ENCODE measurements around the gene CFAP97.

Gene CFAP97

DNA sequence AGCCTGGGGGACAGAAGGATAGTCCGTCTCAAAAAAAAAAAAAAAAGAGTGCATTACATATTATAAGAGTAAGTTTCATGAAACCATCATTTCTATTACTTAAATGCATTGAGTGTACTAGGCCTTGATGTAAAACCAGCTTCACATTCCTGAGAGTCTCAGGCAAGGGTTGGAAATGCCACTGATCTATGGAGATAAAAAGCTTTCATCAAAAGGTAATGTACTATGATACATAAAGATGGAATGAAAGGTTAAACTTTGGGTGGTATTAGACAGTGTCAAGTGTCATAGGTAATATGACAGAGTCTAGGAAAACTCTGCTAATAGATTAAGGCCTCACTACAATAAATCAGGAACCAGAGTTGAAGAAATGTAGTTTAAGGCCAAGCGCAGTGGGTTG lies 7.4 kb downstream of the CFAP97 start:
- DNase-seq: no peak

DNA sequence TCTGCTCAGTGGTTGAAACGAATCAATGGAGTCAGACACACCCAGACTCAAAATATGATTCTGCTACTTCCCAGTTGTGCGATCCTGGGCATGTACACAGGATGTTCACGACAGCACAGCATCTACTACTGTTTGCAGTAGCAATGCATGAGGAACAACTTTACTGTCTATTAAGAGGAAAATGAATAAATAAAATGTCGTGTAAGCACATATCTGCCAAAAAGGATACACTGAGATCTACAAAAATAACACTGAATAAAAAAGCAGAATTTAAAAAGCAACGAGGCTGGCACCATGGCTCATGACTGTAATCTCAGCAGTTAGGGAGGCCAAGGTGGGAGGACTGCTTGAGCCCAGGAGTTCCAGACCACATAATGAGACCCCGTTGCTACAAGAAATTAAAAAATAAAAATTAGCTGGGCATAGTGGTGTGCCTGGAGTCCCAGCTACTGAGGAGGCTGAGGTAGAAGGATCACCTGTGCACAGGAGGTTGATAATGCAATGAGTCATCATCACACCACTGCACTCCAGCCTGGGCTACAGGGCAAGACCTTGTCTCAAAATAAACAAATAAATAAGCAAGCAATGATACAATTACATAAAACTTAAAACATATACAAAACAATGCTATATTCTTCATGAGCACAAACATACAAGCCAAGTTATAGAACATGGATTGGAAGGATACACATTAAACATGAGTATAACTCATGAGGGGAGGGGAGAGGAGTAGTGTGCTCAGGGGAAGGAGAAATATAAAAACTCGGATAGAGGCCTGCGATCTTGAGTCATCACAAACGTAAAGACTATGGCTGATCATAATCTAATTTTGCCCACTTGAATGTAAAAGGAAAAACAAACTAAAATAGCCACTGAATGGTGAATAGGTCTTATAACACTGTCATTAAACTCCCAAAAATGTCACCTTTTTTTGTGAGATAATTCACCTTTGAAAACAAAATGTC lies 8.6 kb downstream of the CFAP97 start:
- DNase-seq: no peak

DNA sequence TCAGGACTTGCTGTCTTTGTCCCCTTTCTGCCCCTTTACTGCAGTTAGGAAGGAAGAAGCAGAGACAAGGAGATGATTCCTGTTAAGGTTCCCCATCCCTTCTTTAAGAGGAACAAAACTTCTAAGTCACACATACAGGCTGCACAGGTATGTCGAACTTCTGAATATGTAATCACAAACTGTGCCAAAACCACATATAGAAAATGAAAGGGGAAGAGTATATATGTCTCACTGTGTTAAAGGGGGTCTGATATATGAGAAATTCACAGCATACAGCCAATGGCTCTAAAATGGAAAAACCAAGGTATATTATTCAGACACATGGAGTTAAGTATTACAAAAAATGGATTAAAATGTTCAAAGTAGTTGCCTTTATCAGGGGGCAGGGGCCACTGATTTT lies 11.7 kb downstream of the CFAP97 start:
- no peak for DNase-seq

DNA sequence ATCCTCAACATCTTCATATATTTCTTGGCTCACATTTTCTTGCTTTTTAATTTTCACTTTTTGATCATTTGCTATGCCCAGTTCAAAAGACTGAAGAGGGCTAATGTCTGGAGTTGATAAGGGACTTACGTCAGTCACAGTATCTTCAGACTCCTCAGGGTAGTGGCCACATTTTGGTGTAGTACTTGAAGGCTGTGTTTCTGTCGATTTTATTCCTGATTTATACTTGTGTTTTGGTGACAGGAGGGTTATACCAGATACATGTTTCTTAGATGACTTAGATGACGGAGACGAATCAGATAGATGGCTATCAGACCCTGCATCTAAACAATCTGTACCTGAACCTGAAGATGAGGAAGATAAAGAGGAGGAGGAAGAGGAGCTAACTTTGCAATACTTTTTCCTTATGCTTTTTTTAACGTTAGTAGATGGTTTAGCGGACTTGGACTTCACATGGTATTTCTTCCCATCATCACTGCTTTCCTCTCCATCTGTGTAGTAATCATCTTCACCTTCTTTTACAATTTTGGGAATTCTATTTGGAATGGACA lies 13.4 kb downstream of the CFAP97 start:
- no peak for DNase-seq

DNA sequence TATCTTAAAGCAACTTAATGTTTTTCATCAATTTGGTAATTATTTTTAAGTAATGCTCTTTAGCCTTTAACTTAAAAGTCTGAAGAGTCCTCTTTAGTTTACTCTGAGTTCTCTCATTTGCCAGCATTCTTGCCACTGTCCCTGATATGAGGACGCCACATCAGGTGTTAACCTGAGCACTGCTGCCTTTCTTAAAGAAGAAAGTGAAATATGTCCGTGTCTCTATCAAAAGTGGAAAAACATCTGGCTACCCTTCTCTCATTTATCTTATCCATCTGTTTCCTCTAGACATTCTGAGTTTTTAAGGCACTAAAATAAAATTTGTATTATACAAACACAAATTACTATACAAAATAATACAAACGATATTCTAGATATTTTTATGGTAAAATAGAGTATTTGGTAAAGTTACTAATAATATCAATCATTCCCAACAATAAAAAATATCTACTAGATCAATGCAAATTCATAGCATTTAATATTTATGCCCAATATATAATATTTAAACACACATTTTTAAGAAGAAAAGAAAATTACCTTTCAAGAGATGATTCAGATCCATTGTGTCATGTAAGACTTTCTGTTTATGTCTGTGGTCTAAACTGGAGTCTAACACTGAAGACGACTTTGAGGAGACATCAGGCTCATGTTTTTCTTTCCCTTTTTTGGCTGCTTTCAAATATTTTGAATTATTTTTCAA lies 14.0 kb downstream of the CFAP97 start:
- DNase-seq: no peak

DNA sequence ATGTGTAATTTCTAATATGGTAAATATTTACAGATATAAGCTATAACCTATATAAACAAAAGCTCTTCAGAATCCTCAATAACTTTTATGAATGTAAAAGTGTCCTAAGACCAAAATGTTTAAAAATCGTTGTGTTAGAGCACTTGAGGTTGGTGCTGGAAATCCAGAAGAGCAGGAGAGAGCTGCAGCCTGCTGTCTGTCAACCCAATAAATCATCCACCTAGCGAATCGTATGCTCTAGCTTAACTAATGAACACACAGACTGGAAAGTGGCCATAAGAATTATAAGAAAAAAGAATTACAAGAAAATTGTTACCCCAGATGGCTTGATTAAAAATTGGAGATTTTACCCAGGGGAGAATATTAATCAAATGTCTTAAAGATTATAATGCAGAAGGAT lies 17.0 kb downstream of the CFAP97 start:
- no peak for DNase-seq

DNA sequence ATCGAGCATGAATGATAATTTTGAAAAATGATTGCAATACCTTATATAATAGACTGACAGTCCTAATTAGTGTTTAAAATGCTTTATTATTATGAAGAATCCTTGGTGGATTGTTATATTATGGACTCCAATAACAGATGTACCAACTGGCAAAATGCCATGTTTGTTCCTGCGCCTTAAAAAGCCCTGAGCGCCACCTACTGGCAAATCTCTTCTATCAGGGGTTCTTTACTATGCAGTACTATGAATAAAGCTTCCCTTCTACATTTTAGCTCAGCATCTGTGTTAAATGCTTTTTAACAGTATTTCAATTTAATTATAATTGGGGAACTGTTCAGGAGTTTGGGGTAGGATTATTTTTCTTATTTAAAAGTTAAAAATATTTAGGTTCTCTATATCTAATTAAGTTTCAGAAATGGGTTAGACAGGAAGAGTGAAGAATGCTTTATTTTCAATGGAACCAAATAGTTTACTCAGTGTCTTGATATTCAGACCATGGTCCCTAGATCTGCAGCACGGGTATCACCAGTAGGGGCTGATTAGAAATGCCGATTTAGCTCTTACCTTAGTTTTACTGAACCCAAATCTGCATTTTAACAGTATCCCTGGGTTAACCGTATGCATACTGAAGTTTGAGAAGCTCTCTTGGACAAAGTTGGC lies 20.0 kb downstream of the CFAP97 start:
- DNase-seq: peak; percentile 42

DNA sequence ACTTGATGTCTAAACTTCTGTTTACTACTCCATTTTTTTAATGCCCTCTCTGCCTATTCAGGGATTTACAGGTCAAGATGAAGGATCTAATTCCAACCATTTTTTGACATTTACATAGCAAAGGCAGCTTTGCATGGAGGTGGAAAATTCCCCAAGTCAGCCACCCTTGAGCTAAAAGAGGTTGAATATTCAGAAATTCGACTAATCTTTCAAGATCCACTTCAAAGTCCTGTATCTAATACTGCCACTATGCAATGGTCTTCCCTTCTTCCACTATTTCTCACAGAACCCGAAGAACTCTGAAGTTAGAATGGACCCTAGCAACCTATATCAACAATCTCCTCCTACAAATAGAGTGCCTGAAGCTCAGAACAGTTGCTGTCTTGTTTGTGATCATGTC lies 21.6 kb downstream of the CFAP97 start:
- no peak for DNase-seq

DNA sequence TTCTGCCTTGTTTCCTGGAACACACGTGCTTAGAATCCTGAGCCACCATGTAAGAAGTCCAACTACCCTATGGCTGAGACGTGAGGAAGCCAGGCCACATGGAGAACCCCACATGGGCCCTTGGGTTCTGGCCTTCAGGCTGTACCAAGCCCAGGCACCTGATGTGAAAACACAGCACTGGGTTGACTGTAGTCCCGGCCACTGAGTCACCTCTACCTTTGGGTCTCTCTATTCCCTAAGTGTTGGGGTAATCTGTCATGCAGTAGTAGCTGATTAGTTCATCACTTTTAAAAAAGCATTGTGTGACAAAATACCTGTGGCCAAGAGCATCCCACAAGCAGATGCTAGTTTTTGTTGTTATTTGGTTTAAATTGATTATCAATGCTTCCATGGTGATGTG lies 24.3 kb downstream of the CFAP97 start:
- DNase-seq: no peak

DNA sequence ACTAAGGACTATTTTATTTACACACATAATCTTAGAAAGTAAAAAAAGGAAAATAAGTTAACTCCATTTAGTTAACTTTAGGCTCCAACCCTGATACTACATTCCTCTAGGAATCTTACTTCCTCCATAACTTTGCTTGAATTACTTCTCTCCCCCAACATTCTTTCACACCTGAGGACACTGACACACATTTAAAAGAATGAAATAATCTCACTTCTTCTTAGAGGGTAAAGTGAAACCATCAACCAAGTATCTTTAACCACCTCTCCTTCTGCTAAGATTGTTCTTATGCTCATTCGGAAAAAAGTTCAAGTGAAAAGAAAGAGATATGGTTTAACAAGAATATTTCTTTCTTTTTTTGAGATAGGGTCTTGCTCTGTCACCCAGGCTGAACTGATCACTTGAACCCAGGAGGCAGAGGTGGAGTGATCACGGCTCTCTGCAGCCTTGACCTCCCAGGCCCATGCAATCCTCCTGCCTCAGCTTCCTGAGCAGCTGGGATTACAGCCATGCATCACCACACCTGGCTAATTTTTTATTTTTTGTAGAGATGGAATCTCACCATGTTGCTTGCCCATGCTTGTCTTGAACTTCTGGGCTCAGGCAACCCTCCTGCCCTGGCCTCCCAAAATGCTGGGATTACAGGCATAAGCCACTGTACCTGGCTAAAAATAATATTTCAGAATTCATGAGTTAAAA lies 32.3 kb downstream of the CFAP97 start:
- no peak for DNase-seq

DNA sequence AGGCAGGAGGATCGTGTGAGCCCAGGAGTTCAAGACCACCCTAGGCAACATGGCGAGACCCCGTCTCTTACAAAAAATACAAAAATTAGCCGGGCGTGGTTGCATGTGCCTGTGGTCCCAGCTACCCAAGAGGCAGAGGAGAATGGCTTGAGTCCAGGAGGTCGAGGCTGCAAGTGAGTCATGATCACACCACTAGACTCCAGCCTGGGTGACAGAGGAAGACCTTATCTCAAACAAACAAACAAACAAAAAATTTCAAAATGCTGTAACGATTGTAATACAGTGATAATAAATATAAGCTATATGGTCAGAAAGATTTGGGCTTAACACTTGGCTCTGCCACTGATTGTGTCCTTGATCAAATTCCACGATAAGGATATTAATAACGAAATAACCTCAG lies 36.6 kb downstream of the CFAP97 start:
- DNase-seq: no peak

DNA sequence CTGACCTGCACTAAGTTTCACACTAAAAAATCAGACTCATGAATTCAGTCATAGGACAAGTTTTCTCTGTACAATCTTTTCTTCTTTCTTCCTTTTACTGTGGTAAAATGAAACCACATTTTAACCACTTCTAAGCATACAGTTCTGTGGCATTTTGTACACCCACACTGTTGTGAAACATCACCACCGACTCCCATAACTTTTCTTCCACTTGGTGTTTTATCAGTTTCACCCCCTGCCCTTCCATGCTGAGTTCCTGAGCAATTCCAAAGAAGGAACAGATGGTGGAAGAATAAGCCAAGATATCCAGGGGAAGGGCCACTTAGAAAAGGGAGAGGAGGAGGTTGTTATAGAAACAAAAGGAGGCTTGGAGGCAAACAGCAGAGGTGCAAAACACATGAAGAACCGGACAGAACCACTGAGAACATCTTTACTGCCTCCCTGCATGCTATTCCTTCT lies 38.2 kb downstream of the CFAP97 start:
- DNase-seq: no peak

DNA sequence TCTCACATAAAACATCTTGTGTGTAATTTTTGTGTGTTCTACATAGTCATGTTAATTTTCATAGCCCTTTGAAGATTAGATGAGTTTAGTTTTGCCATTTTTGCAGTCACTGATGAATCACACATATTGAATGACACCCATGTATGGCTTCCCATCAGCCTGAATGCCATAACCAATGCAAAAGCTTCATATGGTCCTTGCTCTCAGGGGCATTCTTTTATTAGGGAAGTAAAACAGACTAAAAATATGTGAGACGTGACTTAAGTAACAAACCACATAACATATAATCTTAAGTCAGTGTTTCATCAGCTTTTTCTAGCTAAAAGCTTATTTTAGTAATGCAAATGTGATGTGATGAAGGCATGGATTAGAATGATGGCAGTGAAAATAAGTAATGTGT lies 52.5 kb downstream of the CFAP97 start:
- no peak for DNase-seq

DNA sequence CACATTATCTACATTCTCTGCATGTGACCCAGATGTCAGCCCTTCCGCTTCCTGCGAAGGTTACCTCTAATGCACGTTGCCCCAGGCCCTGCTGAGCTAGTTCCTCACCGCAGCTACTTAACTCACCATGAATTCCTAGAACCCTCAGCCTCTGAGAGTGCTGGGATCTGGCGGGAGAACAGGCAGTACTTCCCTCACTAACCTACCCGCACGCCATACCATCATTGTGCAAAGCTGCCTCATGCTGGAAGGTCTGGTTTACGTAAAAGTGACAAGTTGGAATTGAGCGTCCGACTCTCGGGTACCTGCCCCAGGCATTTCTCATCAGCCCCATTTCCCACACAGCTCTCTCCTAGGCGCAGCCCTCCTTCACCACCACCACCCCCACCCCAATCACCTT lies 54.4 kb downstream of the CFAP97 start:
- no peak for DNase-seq

DNA sequence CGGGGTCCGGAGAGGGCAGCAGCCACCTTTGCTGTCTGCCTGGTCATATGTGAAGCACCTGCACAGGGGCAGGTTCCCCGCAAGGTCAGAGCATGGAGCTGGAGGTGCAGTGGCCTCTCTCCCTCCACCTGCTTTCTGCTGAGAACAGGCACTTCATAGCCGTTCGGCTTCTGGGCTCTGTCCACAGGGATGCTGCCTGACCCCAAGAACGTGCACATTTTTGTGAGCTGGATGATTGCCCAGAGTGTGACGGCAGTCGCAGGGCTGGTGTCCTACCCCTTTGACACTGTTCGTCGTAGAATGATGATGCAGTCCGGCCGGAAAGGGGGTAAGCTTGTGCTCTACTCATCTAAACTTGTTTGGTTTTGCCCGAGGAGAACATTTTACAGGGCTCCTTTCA lies 58.2 kb downstream of the CFAP97 start:
- DNase-seq: no peak

DNA sequence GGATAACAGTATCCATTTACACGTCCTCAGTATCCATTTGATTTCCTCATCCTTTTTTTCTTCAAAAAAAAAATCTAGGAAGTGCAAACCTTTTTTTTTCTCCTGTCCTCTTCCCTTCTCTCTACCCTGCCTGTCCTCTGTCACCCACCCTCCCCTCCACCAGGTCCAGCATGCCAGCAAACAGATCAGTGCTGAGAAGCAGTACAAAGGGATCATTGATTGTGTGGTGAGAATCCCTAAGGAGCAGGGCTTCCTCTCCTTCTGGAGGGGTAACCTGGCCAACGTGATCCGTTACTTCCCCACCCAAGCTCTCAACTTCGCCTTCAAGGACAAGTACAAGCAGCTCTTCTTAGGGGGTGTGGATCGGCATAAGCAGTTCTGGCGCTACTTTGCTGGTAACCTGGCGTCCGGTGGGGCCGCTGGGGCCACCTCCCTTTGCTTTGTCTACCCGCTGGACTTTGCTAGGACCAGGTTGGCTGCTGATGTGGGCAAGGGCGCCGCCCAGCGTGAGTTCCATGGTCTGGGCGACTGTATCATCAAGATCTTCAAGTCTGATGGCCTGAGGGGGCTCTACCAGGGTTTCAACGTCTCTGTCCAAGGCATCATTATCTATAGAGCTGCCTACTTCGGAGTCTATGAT lies 59.1 kb downstream of the CFAP97 start:
- no peak for DNase-seq

DNA sequence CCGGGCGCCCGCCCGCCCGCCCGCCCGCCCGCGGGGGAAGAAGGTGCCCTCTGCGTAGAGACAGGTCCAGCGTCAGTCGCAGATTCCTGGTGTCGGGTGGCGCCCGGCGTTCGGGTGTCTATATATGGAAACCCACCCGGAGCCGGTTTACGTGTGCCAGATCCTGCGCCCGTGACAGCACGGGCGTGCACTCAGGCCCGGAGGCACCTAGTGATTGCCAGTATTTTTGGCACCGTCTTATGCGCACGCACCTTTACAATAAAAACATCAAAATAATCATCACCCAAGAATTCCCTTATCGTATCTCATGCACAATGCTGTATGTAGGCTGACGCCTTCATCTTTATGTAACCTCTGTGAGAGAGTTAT lies 60.2 kb downstream of the CFAP97 start:
- DNase-seq: no peak

DNA sequence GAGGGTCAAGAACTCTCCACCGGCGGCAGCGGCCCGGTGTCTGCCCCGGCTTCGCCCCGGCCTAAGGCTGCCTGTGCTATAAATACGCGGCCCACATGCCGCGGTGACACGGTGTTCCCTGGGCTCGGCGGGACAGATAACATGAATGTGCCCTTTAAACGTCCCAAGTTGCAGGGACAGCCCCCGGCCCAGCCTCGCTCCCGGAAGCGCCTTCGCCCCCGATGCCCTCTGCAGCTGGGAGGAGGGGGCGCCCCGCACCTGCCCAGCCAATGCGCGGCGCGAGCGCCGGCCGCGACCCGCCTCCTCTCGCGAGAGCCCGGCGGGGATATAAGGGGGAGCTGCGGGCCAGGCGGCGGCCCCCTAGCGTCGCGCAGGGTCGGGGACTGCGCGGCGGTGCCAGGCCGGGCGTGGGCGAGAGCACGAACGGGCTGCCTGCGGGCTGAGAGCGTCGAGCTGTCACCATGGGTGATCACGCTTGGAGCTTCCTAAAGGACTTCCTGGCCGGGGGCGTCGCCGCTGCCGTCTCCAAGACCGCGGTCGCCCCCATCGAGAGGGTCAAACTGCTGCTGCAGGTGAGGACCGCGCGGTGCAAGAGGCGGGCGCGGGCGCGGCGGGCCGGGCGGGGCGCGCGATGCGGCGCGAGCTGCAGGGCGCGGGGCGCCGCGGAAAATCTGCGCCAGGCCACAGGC lies 60.7 kb downstream of the CFAP97 start, which contains the start of gene SLC25A4:
SLC25A4 (plus strand) TSS at position 355 of the 689 bp plus-strand sequence; CDS start at position 462, 107 bp downstream.
- DNase-seq: peak; percentile 13

DNA sequence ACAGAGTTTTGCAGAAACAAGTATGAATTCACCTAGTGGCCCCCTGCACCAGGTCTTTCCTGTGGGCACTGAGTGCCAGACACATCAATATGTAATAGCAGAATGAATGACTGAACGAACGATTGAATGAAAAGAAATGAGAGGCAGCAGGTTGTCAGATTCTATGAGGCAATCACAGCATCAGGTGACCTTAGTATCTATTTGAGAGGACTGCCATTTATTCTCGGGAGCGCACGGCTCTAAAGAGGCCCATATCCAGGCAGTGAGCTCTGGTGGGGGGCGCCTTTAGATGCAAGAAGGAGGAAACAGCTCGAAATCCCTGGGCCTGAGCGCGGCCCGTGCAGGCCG lies 61.3 kb downstream of the CFAP97 start:
- no peak for DNase-seq

DNA sequence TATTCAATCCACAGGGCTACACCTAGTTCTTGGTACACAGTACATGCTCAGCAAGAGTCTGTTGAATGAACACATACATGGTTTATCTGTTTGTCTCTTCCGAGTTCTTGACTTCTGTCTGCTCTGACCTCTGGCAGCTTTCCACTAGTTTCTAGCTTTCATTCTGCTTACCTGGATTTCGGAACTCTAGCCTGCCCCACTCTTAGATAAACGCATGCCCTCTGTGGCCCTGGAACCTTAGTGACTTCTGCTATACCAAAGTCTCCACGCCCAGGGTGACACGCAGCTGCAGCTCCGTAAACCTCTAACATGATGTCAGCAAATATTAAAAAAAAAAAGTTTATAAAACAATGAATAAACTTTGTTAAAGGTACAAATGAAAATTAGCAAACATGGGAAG lies 62.0 kb downstream of the CFAP97 start:
- DNase-seq: no peak

DNA sequence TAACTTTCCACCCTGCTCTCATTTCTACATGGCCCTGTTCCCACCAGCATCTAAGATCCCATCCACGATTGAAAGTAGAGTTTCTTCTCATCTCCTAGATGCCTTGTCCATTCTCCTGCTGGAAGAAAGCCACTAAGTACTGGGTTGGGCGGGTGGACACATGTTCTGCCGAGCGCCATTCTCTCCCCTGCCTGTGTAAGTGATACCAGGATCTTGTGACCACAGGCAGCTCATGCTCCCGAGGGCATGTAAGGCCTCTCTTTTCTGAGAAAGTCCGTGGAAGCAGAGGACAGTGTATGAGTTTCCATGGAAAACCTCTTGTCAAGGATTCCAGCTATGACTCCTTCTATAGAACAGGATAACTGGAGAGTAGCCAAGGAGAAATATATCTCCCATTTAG lies 64.1 kb downstream of the CFAP97 start:
- DNase-seq: no peak

DNA sequence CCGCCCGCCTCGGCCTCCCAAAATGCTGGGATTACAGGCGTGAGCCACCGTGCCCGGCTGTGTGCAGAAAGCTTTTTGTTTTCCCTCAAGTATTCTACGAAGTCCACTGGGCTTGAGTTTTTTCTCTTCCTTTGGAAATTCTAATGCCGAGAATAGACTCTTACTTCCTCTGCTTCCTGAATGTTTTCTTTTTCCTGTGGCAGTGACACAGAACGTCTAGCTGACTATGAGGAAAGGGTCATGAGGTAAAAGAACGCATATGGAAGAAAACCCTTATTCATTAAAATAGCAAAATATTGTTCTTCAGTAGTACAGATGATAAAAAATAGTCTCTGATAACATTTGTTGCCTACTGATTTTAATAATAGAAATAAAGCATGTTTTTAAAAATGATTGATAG lies 65.6 kb downstream of the CFAP97 start:
- no peak for DNase-seq
